HG03521 (cell line): ENCODE measurements around the gene NBAS.

Source experiments
- ATAC-seq: cut with Tn5 transposase; IDR thresholded peaks from one replicate; pipeline ENCODE4 v1.9.1; 2021; ENCODE audit warnings: mild to moderate bottlenecking, moderate library complexity; ENCODE audit not compliant: unreplicated experiment

Gene NBAS

GRCh38 chr2:15377202-15377601 lies 183.9 kb downstream of the NBAS start:
- ATAC-seq, result no peak

DNA sequence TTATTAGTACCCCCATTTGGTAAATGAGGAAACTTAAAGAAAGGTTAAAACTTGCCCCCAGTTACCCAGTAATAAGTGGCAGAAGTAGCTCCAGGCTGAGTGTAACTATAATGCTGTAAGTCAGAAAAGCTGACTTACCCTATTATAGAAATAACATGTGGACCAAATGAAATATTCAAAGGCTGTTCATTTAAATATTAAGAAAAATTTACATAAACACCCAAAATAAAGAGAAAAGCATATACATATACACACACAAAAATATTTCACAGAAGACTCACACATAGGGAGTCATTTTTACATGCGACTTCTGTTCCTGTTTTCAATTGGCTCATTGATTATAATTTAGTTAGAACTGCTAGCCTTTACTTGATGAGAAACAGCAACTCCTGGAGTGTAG lies 189.1 kb downstream of the NBAS start:
- no peak for ATAC-seq

DNA sequence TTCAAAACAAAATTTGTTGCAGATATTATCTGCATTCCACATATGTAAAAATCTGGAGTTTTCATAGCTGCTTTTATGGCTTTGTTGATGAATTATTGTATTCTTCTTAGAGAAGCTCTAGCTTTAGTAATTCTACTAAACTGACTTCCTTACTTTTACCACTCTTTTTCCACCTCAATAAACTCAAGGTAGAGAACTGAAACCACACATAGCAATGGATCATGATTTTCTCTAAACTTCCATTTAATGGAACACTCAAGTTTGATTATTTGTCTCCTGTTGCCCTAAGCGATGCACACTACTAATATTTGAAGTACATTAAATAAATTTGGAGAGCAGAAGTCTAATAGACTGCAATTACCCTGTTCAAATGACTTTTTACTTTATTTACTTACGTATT lies 192.0 kb downstream of the NBAS start:
- ATAC-seq, result no peak

- no peak for ATAC-seq
Observed at GRCh38 chr2:15367715-15368114, 193.4 kb downstream of the NBAS start.

GRCh38 chr2:15367205-15367604 lies 193.9 kb downstream of the NBAS start:
- ATAC-seq, result no peak

DNA sequence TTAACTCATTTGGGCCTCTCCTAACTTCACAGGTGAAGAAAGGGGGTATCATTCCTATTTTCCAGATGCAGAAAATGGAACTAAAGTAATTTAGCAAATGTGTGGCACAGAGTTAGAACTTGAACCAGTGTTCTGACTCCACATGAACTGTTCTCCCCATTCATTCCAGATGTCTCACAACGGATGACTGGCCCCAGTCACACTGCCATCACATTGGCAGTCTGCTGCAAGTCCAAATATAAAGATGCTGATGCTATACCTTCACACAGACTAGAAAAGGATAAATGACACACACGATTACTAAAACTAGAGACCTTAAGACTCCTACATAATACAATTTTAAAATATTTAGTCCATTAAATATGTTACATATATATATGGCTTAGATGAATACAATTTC lies 195.7 kb downstream of the NBAS start:
- no peak for ATAC-seq

DNA sequence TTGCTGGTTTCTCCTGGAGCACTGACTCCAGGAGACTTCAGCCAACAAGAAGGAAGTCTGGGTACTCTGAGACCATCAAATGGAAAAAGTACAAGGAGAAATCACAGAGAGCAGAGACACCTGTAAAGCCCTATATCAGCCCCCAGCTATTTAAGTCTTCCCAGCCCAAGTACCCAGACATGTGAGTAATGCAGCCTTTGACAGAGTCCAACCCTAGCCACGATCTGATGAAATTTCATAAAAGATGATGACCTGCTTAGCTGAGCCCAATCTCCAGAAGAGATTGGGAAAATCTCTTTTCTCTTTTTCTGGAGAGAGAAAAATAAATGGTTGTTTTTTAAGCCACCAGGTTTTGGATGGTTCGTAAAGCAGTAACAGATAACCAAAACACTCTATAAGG lies 196.6 kb downstream of the NBAS start:
- no peak for ATAC-seq

GRCh38 chr2:15363734-15364133 lies 197.4 kb downstream of the NBAS start:
- no peak for ATAC-seq

GRCh38 chr2:15363142-15363541 lies 198.0 kb downstream of the NBAS start:
- no peak for ATAC-seq

- no peak for ATAC-seq
Observed at GRCh38 chr2:15359716-15360531, 201.2 kb downstream of the NBAS start.

GRCh38 chr2:15357922-15358321 lies 203.2 kb downstream of the NBAS start:
- no peak for ATAC-seq

DNA sequence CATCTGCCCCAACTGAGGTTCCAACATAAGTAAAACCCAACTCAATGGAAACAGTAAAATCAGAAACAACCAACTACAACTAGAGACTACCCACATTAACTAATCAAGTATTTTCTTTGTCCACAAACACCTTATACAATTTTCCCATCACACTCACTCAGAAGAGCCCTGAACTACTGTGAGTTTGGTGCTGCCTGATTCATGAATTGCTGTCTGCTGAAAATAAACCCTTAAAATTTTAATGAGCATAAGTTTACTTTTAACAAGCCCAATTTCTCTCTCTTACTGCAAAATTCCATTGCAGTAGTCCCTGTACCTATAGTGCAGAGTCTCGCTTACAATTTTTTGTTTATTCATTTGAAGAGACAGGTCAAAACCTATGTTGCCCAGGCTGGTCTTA lies 203.9 kb downstream of the NBAS start:
- ATAC-seq, result no peak

DNA sequence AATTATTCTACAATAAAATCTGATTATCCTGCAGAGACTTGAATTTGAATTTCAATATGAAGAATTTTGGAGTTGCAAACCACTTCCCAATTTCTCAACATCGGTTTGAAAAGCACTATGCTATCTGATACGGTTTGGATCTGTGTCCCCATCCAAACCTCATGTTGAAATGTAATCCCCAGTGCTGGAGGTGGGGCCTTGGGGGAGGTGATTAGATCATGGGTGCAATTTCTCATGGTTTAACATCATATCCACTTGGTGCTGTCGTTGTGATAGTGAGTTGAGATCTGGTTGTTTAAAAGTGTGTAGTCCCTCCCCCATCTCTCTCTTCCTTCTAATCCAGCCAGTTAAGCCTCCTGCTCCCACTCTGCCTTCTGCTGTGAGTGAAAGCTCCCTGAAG lies 205.7 kb downstream of the NBAS start:
- ATAC-seq, result no peak

DNA sequence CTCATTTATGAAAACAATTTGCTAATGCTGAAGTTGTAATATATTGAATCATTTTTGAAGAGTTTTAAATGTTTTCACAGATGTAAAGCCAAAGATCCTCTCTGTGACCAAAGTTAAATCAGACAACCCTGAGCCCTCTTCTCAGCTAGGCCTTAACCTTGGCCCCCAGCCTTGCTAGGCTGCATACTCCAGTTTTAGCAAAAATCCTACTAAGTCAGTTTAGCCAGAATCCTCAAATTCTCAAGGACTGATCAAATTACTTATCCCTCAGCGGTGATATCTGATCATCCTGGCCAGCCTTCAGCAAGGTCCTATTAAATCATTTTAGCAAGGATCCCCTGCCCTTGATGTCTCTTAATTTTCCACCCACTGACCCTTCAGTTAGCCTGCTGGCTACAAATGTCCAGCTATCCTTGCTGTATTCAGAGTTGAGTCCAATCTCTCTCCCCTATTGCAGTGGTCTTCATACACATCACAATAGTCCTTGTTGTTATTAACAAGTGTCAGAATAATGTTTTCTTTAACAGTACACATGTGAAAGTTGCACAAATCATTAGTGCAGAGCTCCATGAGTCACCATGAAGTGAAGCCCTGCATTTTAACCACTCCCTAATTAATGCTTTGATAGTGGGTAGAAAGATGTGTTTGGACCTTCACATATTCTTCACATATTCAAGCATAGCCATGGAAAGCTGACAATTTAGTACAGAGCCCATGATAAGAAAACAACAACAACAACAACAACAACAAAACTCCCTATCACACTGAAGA lies 206.4 kb downstream of the NBAS start:
- ATAC-seq, result no peak

GRCh38 chr2:15352363-15352762 lies 208.8 kb downstream of the NBAS start:
- ATAC-seq, result no peak

- ATAC-seq, result no peak
Observed at GRCh38 chr2:15348636-15349035, 212.5 kb downstream of the NBAS start.

- no peak for ATAC-seq
Observed at GRCh38 chr2:15348045-15348444, 213.1 kb downstream of the NBAS start.

DNA sequence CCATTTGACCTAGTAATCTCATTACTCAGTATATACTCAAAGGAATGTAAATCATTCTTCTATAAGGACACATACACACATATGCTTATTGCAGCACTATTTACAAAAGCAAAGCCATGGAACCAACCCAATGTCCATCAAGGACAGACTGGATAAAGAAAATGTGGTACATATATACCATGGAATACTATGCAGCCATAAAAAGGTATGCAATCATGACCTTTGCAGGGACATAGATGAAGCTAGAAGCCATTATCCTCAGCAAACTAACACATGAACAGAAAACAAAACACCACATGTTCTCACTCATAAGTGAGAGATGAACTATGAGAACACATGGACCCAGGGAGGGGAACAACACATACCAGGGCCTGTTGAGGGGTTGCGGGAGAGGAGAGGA lies 214.5 kb downstream of the NBAS start:
- no peak for ATAC-seq

DNA sequence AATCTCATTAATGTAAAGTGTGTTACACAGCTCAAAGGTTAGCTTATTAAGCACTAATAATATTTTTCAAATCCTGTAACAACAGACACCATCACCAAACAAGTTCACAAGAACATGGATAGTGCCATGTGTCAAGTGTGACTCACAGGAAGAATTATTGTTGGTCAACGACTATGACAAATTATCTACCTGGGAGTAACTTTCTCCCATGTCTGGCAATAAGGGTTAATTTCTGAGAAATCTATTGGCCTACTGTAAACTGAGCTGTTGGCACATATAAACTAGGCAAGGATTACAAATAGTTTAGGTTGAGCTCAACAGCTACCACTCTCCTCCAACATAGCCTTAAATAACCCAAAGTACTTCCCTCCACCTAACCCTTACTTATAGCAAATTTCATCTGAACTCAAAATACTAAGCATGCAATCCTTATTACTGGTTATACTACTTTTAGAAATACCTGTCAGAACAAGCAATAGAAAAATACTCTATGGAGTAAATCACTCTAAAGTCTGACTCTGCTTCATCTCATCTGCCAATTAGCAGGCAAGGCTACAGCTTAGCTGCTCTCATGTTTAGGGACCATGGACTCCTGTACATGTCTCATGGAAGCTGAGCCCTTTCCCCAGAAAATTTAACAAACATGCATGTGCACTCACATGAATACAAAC lies 223.0 kb downstream of the NBAS start:
- no peak for ATAC-seq

DNA sequence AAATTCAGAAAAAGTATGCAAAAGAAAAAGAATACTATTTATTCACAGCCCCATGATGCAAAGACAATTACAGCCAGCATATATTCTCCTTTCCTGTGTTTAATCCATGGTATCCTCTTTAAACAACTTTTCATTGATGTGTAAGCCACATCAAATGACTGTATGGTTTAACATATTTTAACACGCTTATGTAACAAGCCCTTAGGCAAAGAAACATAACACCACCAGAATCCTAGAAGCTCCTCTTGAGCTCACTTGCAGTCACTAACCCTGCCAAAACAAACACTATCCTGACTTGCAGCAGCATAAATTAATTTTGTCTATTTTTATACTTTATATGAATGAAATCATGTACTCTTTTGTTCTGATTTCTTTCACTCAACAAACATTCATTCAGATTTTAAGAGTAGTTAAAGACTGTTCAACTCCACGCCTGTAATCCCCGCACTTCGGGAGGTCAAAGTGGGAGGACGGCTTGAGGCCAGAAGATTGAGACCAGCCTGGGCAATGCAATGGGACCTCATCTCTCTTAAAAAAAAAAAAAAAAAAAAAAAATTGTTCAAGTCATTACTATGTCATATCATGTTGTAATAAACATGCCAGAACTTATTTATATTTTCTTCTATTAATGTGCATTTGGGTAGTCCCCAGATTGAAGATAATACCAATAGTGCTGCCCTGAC lies 226.3 kb downstream of the NBAS start:
- ATAC-seq, result no peak

GRCh38 chr2:15331787-15332186 lies 229.3 kb downstream of the NBAS start:
- ATAC-seq, result no peak
